IMR-90 (cell line): Measurements from ENCODE around the gene KLHL30.

Experiments
- POLR2A ChIP-seq: IDR thresholded peaks from 2 replicates; pipeline ENCODE4 v1.6.1; 2012; ENCODE audit warnings: mild to moderate bottlenecking, low read depth, low read length
- RFX5 ChIP-seq: IDR thresholded peaks from 2 replicates; pipeline ENCODE4 v1.8.0; 2012; ENCODE audit warnings: low read depth, mild to moderate bottlenecking, low read length, moderate library complexity
- TF ChIP-seq, protein P1 (sequence below): conservative IDR thresholded peaks from 2 replicates; pipeline ENCODE4 v1.5.1; 2012; ENCODE audit warnings: mild to moderate bottlenecking, low read depth, low read length, improper control_type of control experiment

DNA sequence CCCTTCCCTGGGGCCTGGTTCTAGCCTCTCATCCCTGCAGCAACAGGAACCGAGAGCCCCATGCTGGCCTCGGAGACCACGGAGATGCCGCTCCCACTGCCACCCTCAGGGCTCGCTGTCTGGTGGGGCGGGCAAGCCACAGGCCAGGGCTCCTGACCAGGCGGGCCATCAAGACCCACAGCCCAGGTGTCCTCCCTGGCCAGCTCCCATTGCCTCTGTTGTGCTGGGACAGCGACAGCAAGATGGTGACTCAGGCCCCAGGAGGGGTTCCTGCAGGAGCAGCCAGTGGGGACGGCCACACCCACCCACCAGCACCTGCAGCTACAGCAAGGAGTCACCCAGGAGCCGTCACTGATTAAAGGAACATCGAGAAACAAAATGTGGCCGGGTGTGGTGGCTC is 7.4 kb downstream of the KLHL30 start:
- no peak for TF ChIP-seq POLR2A
- TF ChIP-seq, protein P1, sequence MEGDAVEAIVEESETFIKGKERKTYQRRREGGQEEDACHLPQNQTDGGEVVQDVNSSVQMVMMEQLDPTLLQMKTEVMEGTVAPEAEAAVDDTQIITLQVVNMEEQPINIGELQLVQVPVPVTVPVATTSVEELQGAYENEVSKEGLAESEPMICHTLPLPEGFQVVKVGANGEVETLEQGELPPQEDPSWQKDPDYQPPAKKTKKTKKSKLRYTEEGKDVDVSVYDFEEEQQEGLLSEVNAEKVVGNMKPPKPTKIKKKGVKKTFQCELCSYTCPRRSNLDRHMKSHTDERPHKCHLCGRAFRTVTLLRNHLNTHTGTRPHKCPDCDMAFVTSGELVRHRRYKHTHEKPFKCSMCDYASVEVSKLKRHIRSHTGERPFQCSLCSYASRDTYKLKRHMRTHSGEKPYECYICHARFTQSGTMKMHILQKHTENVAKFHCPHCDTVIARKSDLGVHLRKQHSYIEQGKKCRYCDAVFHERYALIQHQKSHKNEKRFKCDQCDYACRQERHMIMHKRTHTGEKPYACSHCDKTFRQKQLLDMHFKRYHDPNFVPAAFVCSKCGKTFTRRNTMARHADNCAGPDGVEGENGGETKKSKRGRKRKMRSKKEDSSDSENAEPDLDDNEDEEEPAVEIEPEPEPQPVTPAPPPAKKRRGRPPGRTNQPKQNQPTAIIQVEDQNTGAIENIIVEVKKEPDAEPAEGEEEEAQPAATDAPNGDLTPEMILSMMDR: no peak
- no peak for TF ChIP-seq RFX5
